ENCODE data around the gene TRIM27.
"Not testable (repeated sequence)": the region's sequence is repeated elsewhere in the genome, so short reads cannot be mapped to it uniquely, and the experiment has no call there.

- TF ChIP-seq SUZ12 (IDR thresholded peaks at IDR 0.05; ENCODE audit: extremely low read depth, insufficient read depth, insufficient read length); YY1 (IDR thresholded peaks at IDR 0.05; ENCODE audit: insufficient read depth, insufficient read length): not testable (repeated sequence)
These were observed 46.3 kb upstream of the TRIM27 start for GRCh38 chr6:28970056-28970455.

Measured in NT2/D1 (cell line).